Posterior vena cava (tissue), 2 donors: ENCODE data around the gene NOS1AP. TPM values are rescaled to one million over a fixed set of nuclear protein-coding genes. Genes with fewer than 3 reads are reported as not detected.
"Not testable (repeated sequence)": the region's sequence is repeated elsewhere in the genome, so short reads cannot be mapped to it uniquely, and the experiment has no call there.

Source experiments
- DNase-seq: peaks from one replicate; pipeline ENCODE4 v3.0.0-alpha.2; 2020; ENCODE audit warnings: low spot score
- intact Hi-C, 2 donors: fragments of 100-400 bp; cut with DNase I; formaldehyde crosslinking; loops; one replicate each; pipeline versions ENCODE4 v1.14.1 to v1.14.2; 2022 to 2023
- total RNA-seq, 2 donors: library from RNA; stranded (reverse); fragmentation: NEBNext Ultra II Directional; extraction: Animal tissue kit (Norgen Biotek cat#: 25700); gene quantifications; one replicate each; pipeline ENCODE4 v1.2.1, GENCODE V29; 2021
- donor health status: DM: yes; HTN: yes; CAD: no.
- donor health status: DM: yes; HTN: yes; CAD: no.

Gene NOS1AP
- total RNA-seq, 2 donors from 2014 or later: 3.7 to 5.0 TPM

DNA sequence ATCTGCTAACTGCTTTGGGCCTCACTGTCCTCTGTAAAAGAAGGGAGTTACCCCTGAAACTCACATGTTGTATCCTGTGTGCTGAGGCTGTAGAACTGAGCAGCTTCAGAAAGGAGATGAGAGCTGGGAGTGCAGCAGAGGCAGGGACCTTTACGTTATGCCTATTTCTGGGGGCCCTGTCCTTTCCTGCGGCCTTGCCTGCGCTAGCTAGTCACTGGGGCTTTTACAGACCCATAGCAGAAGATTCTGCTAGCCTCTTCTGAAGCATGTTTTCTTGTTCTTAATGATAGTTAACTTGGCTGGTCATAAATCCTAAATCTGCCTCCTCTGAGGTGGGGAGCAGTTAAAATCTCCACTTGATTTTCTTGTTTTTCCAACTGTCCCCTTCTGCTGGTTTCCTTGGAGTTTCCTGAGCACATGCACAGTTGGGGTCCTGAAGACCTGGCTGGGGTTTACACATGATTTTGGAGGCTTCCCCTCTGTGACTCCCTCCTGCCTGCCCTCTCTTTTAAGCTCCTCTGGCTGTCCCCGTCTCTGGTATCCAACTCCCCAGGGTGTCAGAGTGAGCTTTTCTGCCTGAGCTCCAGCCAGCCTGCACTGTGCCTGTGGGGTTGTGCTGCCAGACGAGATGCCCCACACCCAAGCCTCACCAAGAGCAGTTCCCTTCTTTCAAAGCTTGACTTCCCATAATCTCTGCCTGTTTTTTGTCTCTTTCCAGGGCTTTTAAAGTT is 76.6 kb downstream of the NOS1AP start:
- no peak for DNase-seq
- intact Hi-C loops: no loop called here

GRCh38 chr1:162147760-162148159 is 78.3 kb downstream of the NOS1AP start:
- no peak for DNase-seq
- intact Hi-C loops: no loop called here

DNA sequence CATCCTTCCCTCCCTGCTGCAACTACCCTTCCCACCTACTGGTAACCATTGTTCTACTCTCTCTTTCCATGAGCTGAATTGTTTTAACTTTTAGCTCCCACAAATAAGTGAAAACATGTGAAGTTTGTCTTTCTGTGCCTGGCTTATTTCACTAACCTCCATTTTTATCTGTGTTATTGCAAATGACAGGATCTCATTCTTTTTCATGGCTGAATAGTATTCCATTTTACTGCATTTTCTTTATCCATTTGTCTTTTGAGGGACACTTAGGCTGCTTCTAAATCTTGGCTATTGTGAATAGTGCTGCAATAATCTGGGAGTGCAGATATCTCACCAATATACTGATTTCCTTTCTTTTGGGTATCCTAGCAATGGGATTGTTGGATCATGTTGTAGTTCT is 80.6 kb downstream of the NOS1AP start:
- DNase-seq: no peak
- intact Hi-C loops: no loop called here

DNA sequence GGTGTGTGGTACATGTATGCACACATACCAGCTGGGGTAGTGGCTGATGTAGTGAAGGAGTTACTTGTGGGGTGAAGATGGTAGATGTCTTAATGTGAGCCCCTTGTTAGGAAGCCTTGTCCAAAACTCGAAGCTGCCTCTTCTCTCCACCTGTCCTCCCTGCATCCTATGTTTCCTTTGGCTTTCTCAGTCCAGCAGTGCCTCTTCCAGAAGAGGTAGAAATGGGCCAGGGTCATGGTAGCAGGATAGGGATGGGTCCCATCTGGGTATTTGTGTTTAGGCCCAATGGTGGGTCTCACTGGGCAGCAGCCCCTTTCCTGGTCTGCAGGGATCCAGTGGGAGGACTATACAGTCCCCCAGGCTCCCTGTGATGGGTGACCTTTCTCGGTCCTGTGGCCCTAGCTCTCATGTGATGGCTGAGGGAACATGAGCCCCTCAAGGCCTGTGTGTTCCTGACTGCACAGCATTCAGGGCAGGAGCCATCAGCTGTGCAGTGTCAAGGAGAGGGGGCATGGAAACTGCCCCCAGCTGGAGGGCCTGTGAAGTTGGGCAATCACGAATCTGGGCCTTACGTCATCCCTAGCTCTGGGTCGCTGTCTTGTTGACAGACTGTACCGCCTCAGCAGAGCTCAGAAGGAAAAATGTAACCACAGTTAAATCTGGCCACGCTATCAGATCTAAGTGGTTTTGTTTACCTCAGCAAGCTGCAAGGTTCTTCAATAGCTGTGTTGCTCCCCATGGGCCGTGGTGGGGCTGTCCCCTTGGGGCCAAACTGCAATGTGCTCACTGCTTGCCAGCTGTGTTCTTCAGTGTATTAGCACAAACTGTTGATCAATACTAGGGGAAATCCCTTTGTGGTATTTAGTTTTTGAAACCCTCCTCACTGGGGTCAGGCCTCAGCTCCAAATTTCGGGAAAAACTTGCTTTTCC is 82.7 kb downstream of the NOS1AP start:
- no peak for DNase-seq
- intact Hi-C loops: no loop called here

DNA sequence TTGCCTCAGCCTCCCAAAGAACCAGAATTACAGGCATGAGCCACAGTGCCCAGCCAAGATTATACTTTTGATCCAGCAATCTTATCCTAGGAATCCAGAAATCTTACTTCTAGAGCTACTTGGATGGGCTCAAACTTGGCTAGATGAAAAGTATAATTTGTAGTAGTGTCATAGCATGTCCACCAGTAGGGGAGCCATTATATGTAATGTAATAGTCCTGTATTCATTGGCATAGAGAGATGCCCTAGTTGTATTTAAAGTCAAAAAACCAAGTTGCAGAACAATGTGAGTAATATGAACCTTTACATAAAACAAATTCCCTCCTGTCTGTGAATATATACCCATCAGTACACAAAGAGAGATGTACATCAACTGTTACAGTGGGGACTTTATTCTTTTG is 83.9 kb downstream of the NOS1AP start:
- DNase-seq: no peak
- intact Hi-C loops: no loop called here

- intact Hi-C loops: no loop called here
- no peak for DNase-seq
Measured at GRCh38 chr1:162157469-162157868, 88.0 kb downstream of the NOS1AP start.

- no peak for DNase-seq
- intact Hi-C loops: no loop called here
Measured at GRCh38 chr1:162158624-162159271, 89.3 kb downstream of the NOS1AP start.

DNA sequence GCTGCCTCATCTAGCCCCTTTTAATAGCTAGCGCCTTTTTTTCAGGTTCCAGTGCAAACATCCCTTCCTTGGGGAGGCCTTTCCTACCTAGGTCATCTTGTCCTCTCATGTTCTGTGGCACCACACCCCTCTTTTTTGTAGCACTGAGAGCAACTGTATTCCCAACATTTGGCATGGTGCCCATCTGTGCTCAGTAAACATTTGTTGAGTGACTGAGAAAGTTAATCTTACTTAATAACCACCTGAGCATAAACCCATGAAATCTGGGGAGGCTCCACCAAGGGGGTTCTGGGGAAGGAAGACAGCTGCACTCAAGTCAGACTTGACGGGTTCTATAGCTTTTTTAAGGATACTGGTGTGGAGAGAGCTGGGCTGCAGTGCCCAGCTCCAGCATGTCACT is 90.0 kb downstream of the NOS1AP start:
- no peak for DNase-seq
- intact Hi-C loops: no loop called here

DNA sequence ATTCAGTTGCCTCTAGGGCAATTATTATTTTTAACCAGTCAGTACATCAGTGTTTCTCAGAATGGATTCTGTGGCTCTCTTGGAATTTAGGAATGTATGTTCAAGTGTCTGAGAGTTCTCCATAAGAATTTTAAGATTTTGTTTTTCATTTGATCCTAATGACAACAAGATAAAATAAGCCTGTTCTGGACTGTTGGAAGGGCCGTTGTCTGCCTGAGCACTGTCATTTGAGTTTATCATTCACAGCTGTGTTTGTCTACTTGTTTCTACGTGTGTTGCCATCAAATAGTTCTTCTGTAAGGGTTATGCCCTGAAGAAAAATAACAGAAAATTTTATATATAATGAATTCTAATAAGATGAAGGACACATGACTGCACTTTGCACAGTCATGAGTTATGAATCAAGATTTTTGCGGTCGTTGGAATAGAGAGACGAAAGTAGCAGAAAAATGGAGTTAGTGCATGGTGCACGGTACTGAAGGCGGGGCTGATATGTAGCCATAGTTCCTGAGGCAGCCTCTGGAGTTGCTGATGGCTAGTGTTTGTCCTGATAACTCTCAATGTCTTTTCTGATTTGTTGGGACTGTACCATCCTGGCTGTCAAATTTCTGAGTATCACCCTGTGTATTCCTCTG is 92.5 kb downstream of the NOS1AP start:
- DNase-seq: no peak
- intact Hi-C loops: no loop called here

DNA sequence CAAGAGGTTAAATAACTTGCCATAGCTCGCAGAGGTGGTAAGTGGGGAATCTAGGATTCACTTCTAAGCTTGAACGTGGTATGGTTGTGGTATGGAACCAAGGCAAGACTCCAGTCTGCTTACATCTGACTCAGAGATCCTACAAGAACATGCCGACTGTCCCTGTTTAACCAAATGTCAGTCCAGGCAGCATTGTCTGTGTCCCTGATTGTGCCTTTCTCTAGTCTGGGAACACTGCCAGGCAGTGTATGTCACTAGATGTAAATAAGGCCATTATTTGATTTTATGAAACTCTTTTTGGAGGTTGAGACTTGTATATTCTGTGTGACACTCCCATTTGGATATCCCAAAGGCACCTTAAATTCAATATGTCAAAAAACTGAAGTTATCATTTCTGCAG is 96.0 kb downstream of the NOS1AP start:
- intact Hi-C loops: no loop called here
- no peak for DNase-seq

DNA sequence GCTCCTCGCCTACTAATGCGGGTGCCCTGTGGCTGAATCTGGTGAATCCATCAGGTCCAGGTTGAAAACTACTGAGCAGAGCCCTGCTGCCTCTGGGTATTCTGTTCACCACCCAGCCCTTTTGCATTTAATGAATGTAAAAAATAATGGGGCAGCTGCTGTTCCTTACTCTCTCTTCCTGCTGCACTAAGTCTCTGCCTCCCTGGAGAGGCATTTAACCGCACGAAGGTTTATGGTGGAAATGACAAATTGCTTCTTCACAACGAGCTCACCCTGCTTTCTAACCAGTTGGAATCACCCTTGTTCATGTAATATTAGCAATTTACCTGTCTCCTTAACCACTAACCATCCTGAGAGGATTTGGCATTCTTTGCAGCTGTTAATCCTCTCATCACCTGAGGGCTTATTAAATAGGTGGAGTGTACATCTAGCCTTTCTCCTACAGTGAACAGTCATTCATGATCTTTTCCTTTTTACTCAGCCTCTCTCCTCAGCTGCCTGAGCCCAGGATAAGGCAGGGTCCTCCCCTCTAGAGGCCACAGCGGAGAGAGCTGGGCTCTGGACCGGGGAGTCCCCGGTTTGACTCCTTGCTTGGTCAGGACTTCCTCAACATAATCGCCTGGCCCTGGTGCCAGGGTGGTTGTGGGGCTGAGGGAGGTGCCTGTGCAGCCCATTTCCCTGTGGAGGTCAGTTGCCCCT is 97.6 kb downstream of the NOS1AP start:
- intact Hi-C loops: no loop called here
- no peak for DNase-seq

- intact Hi-C loops: no loop called here
- no peak for DNase-seq
Measured at GRCh38 chr1:162168261-162168660, 98.8 kb downstream of the NOS1AP start.

DNA sequence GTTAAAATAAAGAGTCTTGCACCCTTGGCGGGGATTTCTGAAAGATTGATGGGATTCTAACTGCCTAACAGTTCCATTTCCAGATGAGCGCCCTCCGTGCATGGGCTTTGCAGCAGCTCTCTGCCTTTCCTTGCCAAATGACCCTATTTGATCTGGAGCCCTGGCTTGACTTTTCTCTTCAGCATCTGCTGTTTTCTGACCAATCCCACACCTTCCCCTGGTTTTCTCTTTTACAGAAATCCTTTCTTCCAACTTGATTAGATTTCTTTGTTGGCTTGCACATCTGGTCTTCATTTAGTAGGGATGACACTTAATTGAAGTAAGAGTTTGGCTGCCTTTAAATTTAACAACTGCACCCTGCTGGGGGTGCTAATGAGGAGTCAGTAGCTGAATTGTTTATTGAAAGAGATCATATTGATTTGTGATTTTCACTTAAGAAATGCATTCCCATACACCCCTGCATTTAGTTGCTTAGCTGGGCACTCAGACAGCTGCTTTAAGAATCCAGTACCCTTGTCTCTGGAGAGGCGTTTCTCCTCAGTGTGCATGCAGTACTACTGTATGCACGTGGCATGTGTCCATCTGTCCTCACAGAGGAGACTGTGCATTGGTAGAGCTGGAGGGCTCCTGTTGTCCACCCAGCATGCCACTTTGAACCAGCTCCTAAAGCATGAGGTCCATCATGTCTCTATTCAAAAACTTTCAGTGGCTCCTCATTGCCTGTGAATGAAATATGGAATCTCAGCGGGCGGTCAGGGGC is 99.7 kb downstream of the NOS1AP start:
- no peak for DNase-seq
- intact Hi-C loops: no loop called here

- DNase-seq: no peak
- intact Hi-C loops: no loop called here
Measured at GRCh38 chr1:162171111-162171510, 101.6 kb downstream of the NOS1AP start.

GRCh38 chr1:162172311-162173102 is 103.0 kb downstream of the NOS1AP start:
- intact Hi-C loops: no loop called here
- DNase-seq: no peak

DNA sequence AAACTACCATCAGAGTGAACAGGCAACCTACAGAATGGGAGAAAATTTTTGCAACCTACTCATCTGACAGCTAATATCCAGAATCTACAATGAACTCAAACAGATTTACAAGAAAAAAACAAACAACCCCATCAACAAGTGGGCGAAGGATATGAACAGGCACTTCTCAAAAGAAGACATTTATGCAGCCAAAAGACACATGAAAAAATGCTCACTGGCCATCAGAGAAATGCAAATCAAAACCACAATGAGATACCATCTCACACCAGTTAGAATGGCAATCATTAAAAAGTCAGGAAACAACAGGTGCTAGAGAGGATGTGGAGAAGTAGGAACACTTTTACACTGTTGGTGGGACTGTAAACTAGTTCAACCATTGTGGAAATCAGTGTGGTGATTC is 104.1 kb downstream of the NOS1AP start:
- intact Hi-C loops, DNase-seq: not testable (repeated sequence)

DNA sequence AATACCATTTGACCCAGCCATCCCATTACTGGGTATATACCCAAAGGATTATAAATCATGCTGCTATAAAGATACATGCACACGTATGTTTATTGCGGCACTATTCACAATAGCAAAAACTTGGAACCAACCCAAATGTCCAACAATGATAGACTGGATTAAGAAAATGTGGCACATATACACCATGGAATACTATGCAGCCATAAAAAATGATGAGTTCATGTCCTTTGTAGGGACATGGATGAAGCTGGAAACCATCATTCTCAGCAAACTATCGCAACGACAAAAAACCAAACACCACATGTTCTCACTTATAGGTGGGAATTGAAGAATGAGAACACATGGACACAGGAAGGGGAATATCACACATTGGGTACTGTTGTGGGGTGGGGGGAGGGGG is 104.5 kb downstream of the NOS1AP start:
- intact Hi-C loops, DNase-seq: not testable (repeated sequence)
